Bronchial epithelial cell (primary cell): Measurements from ENCODE around the gene TNNT1. TPM values are rescaled to one million over a fixed set of nuclear protein-coding genes. Genes with fewer than 3 reads are reported as not detected.

Experiments
- DNase-seq: peaks from one replicate; pipeline ENCODE4 v3.0.0-alpha.2; 2010; ENCODE audit warnings: low read depth
- FAIRE-seq: peaks from 2 replicates; lab custom pipeline; 2011; peaks lifted over from hg19 to GRCh38; lab: Jason Lieb, UNC
- H3K27me3 ChIP-seq: 2 replicates; pipeline ENCODE4 v1.5.1; 2011; ENCODE audit warnings: low read length; ENCODE audit not compliant: control insufficient read depth, insufficient read depth
- H3K36me3 ChIP-seq: 2 replicates; pipeline ENCODE4 v1.5.1; 2011; ENCODE audit warnings: low read length; ENCODE audit not compliant: control insufficient read depth, insufficient read depth
- H3K4me3 ChIP-seq: 2 replicates; pipeline ENCODE4 v1.5.1; 2011; ENCODE audit warnings: mild to moderate bottlenecking, low read depth, low read length, control low read depth
- CTCF ChIP-seq: IDR thresholded peaks from 2 replicates; pipeline ENCODE4 v1.5.1; 2011; ENCODE audit warnings: mild to moderate bottlenecking, moderate library complexity, low read length, control low read depth, inconsistent platforms; ENCODE audit not compliant: insufficient read depth, severe bottlenecking
- total RNA-seq: library from RNA; depleted of rRNA; stranded (reverse); fragments of >200 nt; gene quantifications from 2 replicates; pipeline ENCODE4 v1.2.1, GENCODE V29; 2014

TNNT1 gene
- total RNA-seq, 1 donor from 2014 or later = 65.0 TPM

GRCh38 chr19:55189403-55189835 is 40.4 kb upstream of the TNNT1 start:
- Histone ChIP-seq H3K27me3 (no peaks in the 10 kb centered on the region), H3K36me3 (no peaks in the 10 kb centered on the region), H3K4me3 (no peak overlapping the region)
- DNase-seq (peak; percentile 99), FAIRE-seq (peak; percentile 91)
- no peak for TF ChIP-seq CTCF

GRCh38 chr19:55188625-55189024 is 39.6 kb upstream of the TNNT1 start:
- Histone ChIP-seq H3K4me3 (no peak overlapping the region), H3K36me3 (no peaks in the 10 kb centered on the region), H3K27me3 (no peaks in the 10 kb centered on the region)
- no peak for TF ChIP-seq CTCF
- FAIRE-seq = no peak
- peak; percentile 13 for DNase-seq

GRCh38 chr19:55186080-55186479 is 37.1 kb upstream of the TNNT1 start:
- DNase-seq = no peak
- no peak for TF ChIP-seq CTCF
- Histone ChIP-seq H3K36me3 (no peaks in the 10 kb centered on the region), H3K4me3 (no peak overlapping the region), H3K27me3 (no peaks in the 10 kb centered on the region)
- no peak for FAIRE-seq

- Histone ChIP-seq H3K4me3 (no peak overlapping the region), H3K27me3 (peaks cover 2% of the 10 kb centered on the region), H3K36me3 (no peaks in the 10 kb centered on the region)
- DNase-seq = no peak
- no peak for TF ChIP-seq CTCF
- FAIRE-seq = no peak
Measured at GRCh38 chr19:55181740-55182139, 32.7 kb upstream of the TNNT1 start.

- peaks cover 2% of the 10 kb centered on the region for H3K27me3 ChIP-seq
- no peak for TF ChIP-seq CTCF
- no peak for DNase-seq
- H3K4me3 ChIP-seq = peak within 1 kb of the TSS; percentile 16
- no peaks in the 10 kb centered on the region for H3K36me3 ChIP-seq
- no peak for FAIRE-seq
Measured at GRCh38 chr19:55179606-55180484, 30.8 kb upstream of the TNNT1 start, which contains the start of gene SYT5. Gene SYT5, minus strand, starts transcription at chr19:55180289. Its CDS starts 1,248 bp downstream, at chr19:55179041.
